AG08395 (cell line): ENCODE results near the gene ADAMTS3.

Experiments
- DNase-seq: peaks from one replicate; pipeline ENCODE4 v3.0.0; 2012; ENCODE audit warnings: mixed read lengths, low spot score

The ADAMTS3 gene

GRCh38 chr4:72290737-72291136 is 278.3 kb downstream of the ADAMTS3 start:
- no peak for DNase-seq

- no peak for DNase-seq
Measured at GRCh38 chr4:72286910-72287309, 282.1 kb downstream of the ADAMTS3 start.

DNA sequence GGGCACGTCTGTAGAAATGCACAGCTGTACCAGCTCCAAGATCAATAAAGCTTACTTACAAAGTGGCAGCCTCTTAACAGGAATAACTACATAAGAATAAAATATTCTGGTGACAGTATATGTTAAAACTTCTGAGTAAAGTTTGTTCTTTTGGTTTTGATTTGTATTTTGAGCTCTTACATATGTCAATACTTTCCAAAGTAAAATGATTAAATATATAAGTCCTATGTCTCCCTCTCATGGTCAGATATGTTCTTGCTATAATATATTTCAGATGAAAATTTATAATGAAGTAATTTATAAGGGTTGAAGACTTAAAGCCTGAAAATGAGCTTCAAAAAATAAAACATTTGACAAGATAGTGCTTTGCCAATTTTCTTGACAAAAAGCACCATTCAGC is 282.8 kb downstream of the ADAMTS3 start:
- no peak for DNase-seq

GRCh38 chr4:72283357-72283756 is 285.7 kb downstream of the ADAMTS3 start:
- DNase-seq: no peak

- DNase-seq: no peak
Measured at GRCh38 chr4:72280252-72280651, 288.8 kb downstream of the ADAMTS3 start.

DNA sequence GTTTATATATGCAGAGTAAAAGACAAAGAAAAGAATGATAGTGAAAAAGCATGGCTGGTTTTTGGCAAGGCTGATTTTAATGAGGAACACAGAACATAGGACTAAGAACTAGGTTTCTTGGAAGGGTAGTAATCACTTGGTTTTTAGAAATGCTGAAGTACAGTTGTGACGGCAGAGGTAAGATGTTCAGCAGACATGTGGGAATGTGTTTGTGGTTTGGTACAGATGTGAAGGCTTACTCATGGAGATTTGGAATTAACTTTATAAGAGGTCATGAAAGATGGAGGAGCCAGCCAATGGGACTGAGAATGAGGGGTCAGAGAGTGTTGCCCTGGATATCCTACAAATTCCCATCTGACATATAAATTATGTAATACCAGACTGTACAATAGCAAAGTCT is 293.6 kb downstream of the ADAMTS3 start:
- DNase-seq: no peak

- DNase-seq: no peak
Measured at GRCh38 chr4:72274251-72274650, 294.8 kb downstream of the ADAMTS3 start.

GRCh38 chr4:72255269-72255668 is 313.8 kb downstream of the ADAMTS3 start:
- DNase-seq: no peak

- no peak for DNase-seq
Measured at GRCh38 chr4:72243641-72244040, 325.4 kb downstream of the ADAMTS3 start.

GRCh38 chr4:72239487-72240116 is 329.4 kb downstream of the ADAMTS3 start:
- no peak for DNase-seq
